Activated effector memory CD4-positive, alpha-beta T cell treated with anti-CD3 and anti-CD28 coated beads, Interleukin-2, amount 50 U/mL, for 16 hours (primary cell): ENCODE results near the gene IWS1.
"Not testable (repeated sequence)": the region's sequence is repeated elsewhere in the genome, so short reads cannot be mapped to it uniquely, and the experiment has no call there.

Experiments
- DNase-seq: peaks from one replicate; pipeline ENCODE4 v3.0.0-alpha.2; 2020

The IWS1 gene

GRCh38 chr2:127526132-127527000 lies at the start of gene IWS1:
Gene IWS1, minus strand, starts transcription at chr2:127526489. Its CDS starts 281 bp downstream, at chr2:127526208.
- DNase-seq, result peak; percentile 97

- no peak for DNase-seq
These were observed 49.7 kb upstream of the IWS1 start for GRCh38 chr2:127575941-127576432.

GRCh38 chr2:127575185-127575765 lies 49.0 kb upstream of the IWS1 start:
- DNase-seq, result peak; percentile 25

GRCh38 chr2:127574656-127575055 lies 48.4 kb upstream of the IWS1 start:
- peak; percentile 39 for DNase-seq

- DNase-seq, result peak; percentile 50
These were observed 47.5 kb upstream of the IWS1 start for GRCh38 chr2:127573771-127574170.

- peak; percentile 34 for DNase-seq
These were observed 47.0 kb upstream of the IWS1 start for GRCh38 chr2:127573298-127573697.

- no peak for DNase-seq
These were observed 46.6 kb upstream of the IWS1 start for GRCh38 chr2:127572841-127573240.

GRCh38 chr2:127572352-127572751 lies 46.1 kb upstream of the IWS1 start:
- not testable (repeated sequence) for DNase-seq

- peak; percentile 27 for DNase-seq
These were observed 44.3 kb upstream of the IWS1 start for GRCh38 chr2:127570282-127571250.

GRCh38 chr2:127569666-127570065 lies 43.4 kb upstream of the IWS1 start:
- DNase-seq, result peak; percentile 19

GRCh38 chr2:127568128-127568527 lies 41.8 kb upstream of the IWS1 start:
- peak; percentile 39 for DNase-seq

GRCh38 chr2:127567351-127567854 lies 41.1 kb upstream of the IWS1 start:
- DNase-seq, result peak; percentile 28

- peak; percentile 54 for DNase-seq
These were observed 40.3 kb upstream of the IWS1 start for GRCh38 chr2:127566576-127566975.

GRCh38 chr2:127566139-127566417 lies 39.8 kb upstream of the IWS1 start:
- DNase-seq, result peak; percentile 48

- peak; percentile 47 for DNase-seq
These were observed 39.2 kb upstream of the IWS1 start for GRCh38 chr2:127565261-127566138.

- DNase-seq, result peak; percentile 39
These were observed 38.4 kb upstream of the IWS1 start for GRCh38 chr2:127564429-127565260.

- peak; percentile 39 for DNase-seq
These were observed 37.5 kb upstream of the IWS1 start for GRCh38 chr2:127563458-127564428.

- DNase-seq, result no peak
These were observed 36.6 kb upstream of the IWS1 start for GRCh38 chr2:127562936-127563335.

- peak; percentile 16 for DNase-seq
These were observed 35.1 kb upstream of the IWS1 start for GRCh38 chr2:127561371-127561770.

- DNase-seq, result peak; percentile 1
These were observed 34.6 kb upstream of the IWS1 start for GRCh38 chr2:127560931-127561280.
